Activated CD4-positive, CD25-positive, alpha-beta regulatory T cell (primary cell): Measurements from ENCODE around the gene PPM1G.

ENCODE experiments used
- DNase-seq, 4 experiments: peaks; one replicate each; lab custom pipeline; 2025; lab: John Stamatoyannopoulos, UW

PPM1G gene

GRCh38 chr2:27412419-27413152 is 3.2 kb upstream of the PPM1G start:
- DNase-seq: no peak

DNA sequence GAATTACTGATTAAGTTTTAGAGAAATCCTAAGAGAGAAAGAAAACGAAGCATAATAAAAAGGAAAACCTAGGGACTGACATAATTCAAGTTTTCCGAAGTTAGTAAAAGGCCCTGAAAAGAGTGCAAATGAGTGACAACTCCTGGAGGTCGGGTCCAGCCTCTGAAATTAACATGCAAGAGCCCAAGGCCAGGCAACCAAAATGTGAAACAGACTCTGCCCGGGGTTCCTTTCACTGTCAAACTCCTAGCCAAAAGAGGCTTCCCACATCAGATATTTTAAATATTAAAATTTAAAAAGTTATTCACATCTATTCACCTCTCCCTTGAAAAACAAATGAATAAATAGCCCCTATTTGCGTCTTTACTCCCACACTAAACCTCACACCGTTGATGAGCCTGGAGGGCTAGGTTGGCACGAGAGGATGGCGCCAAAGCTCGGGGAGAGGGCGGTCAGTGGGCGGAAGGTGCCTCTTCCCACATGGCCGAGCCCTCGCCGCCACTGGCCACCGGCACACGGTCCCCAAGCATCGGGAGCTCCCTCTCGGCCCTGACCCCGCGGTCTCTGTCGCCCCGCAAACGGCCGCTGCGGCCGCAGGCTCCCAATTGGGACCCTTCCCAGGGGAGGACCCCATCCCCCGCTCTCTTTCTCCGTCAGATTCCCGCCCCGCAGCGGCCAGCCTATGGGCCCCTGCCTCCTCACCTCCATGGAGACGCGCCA is 630 bp downstream of the PPM1G start:
- DNase-seq: no peak

- no peak for DNase-seq
Measured at GRCh38 chr2:27407798-27408491, 1.4 kb downstream of the PPM1G start.

DNA sequence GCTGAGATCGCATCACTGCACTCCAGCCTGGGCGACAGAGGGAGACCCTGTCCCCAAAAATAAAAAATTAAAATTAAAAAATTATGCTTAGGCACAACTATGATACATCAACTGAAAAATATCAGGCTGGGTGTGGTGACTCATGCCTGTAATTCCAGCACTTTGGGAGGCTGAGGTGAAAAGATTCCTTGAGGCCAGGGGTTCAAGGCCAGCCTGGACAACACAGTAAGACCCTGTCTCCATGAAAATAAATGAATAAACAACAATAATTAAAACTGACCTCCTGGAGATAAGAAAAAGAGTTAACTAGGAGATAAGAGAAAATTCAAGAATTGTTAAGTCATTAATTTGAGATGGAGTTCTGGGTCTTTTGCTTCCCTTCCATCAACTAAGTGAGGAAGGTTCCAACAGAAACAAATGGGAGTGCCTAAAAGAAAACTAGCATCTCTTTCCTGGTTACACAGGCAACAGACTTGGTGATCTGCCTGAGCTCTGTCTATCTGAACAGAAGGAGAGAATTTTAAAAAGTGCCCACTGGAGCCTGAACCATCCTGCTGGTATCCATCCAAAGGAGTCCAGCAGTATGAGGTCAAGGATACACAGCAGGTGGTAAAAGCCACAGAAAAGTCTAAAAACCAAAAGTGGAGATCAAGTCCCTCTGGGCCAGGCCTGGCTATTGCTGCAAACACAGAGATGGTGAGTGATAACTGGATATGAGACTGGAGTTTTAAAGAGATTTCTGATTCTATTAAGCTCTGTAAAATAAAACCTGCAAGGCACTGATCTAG is 8.8 kb downstream of the PPM1G start:
- no peak for DNase-seq

DNA sequence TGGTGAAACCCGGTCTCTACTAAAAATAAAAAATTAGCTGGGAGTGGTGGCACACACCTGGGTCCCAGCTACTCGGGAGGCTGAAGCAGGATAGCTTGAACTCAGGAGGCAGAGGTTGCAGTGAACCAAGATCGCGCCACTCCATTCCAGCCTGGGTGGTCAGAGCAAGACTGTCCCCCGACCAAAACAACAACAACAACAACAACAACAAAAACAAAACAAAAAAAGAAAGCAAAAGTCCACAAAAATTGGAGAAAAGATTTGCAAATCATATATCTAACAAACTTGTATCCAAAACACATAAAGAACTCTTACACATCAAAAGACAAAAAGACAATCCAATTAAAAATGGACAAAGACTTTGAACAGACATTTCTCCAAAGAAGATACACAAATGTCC is 10.4 kb downstream of the PPM1G start:
- DNase-seq: no peak

DNA sequence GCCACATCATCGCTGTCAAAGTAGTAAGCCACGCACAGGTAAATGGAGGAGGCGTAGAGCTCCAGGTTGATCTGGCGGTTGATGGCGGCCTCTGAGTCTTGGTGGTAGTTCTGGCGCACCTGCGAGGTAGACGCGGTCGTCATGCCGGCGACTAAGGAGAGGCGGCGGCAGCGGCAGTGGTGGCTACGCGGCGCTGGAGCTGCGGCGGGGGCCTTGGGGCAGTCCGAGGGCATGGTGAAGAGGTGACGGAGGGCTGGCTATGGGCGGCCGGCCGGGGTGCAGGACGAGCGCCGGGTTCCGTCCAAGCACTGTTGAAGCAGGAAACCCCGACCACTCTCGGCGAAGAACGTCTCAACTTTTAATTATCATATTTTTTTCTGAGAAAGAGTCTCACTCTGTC is 16.2 kb downstream of the PPM1G start:
- DNase-seq: no peak

DNA sequence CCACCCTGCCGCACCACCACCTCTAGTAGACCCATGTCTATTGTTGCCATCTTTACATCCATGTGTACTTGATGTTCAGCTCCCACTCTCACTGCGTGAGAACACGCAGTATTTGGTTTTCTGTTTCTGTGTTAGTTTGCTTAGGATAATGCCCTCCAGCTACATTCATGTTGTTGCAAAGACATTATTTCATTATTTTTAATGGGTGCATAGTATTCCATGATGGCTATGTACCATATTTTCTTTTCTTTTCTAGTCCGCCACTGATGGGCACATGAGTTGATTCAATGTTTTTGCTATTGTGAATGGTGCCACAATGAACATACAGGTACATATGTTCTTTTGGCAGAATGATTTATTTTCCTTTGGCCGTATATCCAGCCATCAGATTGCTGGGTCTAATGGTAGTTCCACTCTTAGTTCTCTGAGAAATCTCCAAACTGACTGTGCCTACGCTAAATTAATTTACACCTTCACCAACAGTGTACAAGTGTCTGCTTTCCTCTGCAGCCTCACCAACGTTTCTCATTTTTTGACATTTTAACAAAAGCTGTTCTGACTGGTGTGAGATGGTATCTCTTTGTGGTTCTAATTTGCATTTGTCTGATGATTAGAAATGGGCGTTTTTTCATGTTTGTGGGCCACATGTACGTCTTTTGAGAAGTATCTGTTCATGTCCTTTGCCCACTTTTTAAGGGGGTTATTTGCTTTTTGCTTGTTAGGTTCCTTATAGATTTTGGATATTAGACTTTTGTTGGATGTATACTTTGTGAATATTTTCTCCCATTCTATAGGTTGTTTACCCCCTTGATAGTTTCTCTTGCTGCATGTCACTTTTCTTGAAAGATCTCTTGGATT is 18.3 kb downstream of the PPM1G start:
- DNase-seq: no peak

DNA sequence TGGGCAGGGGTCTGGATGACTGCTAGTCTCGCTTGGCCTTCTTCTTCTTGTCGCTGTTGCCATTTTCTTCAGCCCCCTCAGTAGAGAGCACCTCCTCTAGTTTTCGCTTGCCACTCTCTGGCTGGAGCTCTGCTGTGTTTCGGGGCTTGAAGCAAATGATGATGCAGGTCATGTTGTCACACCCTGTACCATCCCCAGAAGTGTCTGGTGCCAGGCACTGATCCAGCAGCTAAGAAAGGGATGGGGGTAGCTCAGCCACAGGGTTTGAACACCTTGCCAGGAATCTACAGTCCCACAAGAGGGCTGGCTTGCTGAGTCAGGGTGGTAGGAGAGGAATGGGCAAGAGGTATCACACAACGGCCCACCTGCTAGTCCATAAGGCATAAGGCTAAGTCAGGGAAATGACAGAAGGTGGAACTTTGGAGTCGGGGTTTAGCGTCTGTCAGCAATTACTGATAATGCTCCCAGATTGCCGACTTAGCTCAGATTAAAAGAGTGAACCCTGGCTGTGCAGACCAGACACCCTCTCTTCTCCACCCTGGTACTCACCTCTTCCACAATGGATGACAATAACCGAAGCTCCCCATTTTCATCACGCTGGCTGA is 27.7 kb downstream of the PPM1G start:
- DNase-seq: no peak

GRCh38 chr2:27380626-27381545 is 28.5 kb downstream of the PPM1G start, which contains the start of gene ZNF513:
TSS of gene ZNF513 (minus strand) at chr2:27380734. CDS start at chr2:27380526, 208 bp downstream.
- peak; percentile 54 to 77 (median 70) for DNase-seq

- DNase-seq: no peak
Measured at GRCh38 chr2:27379836-27380625, 29.4 kb downstream of the PPM1G start.

- no peak for DNase-seq
Measured at GRCh38 chr2:27379383-27379835, 30.0 kb downstream of the PPM1G start.

- DNase-seq: no peak
Measured at GRCh38 chr2:27378809-27379290, 30.5 kb downstream of the PPM1G start.

- DNase-seq: no peak
Measured at GRCh38 chr2:27378096-27378808, 31.1 kb downstream of the PPM1G start.

GRCh38 chr2:27377618-27378095 is 31.7 kb downstream of the PPM1G start:
- DNase-seq: no peak

DNA sequence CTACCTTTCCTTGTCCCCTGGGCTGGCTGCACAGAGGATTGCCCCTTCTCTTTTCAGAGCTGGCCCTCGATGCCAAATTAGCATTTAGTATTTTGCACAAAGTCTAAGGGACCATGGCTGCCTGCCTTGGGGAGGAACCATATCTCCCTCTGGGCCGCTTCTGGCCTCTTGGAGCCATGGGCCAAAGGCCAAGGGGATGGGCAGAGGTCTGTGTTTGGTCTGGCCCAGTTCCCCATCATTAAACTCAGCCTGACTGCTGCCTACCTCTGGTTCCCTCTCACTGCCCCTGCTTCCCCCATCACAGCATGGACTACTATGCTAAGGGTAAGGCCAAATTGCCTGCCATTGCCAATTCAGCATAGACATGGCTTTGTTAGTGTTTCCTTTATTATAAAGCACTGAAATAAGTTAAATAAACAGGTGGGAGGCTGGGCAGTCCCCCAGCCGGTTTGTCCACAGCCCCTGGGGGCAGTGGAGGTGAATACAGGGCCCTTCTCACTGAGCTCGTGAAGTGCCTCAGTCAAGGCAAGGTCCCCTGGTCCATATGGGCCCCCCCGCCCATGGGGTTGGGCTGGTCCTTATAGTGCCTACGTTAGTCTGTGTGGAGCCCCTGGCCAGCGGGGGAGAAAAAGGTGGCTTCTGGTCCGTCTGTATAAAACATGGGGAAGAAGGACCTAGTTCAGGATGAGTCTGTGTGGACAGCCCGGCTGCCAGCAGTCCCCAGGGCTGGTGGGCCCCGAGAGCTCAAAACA is 32.3 kb downstream of the PPM1G start:
- DNase-seq: no peak

- no peak for DNase-seq
Measured at GRCh38 chr2:27376151-27376865, 33.1 kb downstream of the PPM1G start.
